T-cell (primary cell): Measurements from ENCODE around the gene MRPS30. TPM values are rescaled to one million over a fixed set of nuclear protein-coding genes. Genes with fewer than 3 reads are reported as not detected.
"Not testable (repeated sequence)": the region's sequence is repeated elsewhere in the genome, so short reads cannot be mapped to it uniquely, and the experiment has no call there.

Source experiments
- ATAC-seq, 4 experiments: fragments of 200-7000 bp in 3 of 4; fragments of 150-1000 bp in 1 of 4; cut with Tn5 transposase; replicated peaks in 1 of 4; 1 replicate in 3 of 4; 2 replicates in 1 of 4; pipeline ENCODE4 v1.10.0; 2021; ENCODE audit warnings: moderate library complexity in 3 of 4, mild to moderate bottlenecking in 2 of 4, moderate number of reproducible peaks in 1 of 4
- CTCF ChIA-PET, 2 donors: fragments of 300-600 bp; sonication (Branson Sonifier 250); formaldehyde crosslinking; loops; one replicate each; lab custom pipeline; 2022; ENCODE audit warnings: antibody characterized with exemption in 2 of 2; lab: Charles Lee
- POLR2A ChIA-PET, 2 donors: fragments of 300-600 bp; sonication (Branson Sonifier 250); formaldehyde crosslinking; loops; one replicate each; lab custom pipeline; 2022; ENCODE audit warnings: antibody characterized with exemption in 2 of 2; lab: Charles Lee
- DNase-seq, 35 experiments: peaks; one replicate each; pipeline versions ENCODE4 v3.0.0 to v3.0.0-alpha.2; 2013 to 2023
- H3K27ac ChIP-seq: one replicate; pipeline ENCODE4 v1.5.1; 2013; ENCODE audit warnings: low read length
- H3K27me3 ChIP-seq, 2 experiments: replicated peaks in 1 of 2; 1 replicate in 1 of 2; 2 replicates in 1 of 2; pipeline versions ENCODE4 v1.6.1 to v1.7.0; 2013; ENCODE audit warnings: low read length in 1 of 2, mixed read lengths in 1 of 2; ENCODE audit not compliant: control insufficient read depth in 2 of 2, insufficient read depth in 2 of 2; ENCODE audit errors: extremely low read depth in 1 of 2
- H3K36me3 ChIP-seq, 2 donors: 1 replicate in 1 of 2; 2 replicates in 1 of 2; pipeline versions ENCODE4 v1.6.1 to v1.7.0; 2013; ENCODE audit warnings: low read length in 1 of 2; ENCODE audit not compliant: control insufficient read depth in 2 of 2, insufficient read depth in 1 of 2; ENCODE audit errors: extremely low read depth in 1 of 2
- H3K4me1 ChIP-seq, 2 experiments: 1 replicate in 1 of 2; 2 replicates in 1 of 2; pipeline versions ENCODE4 v1.6.1 to v1.7.0; 2013; ENCODE audit warnings: low read length in 2 of 2, mixed read lengths in 1 of 2; ENCODE audit not compliant: insufficient read depth in 2 of 2, control insufficient read depth in 1 of 2; ENCODE audit errors: extremely low read depth in 1 of 2
- H3K4me3 ChIP-seq, 2 donors: 1 replicate in 1 of 2; 2 replicates in 1 of 2; pipeline versions ENCODE4 v1.5.1 to v1.7.0; 2013; ENCODE audit warnings: mild to moderate bottlenecking in 2 of 2, low read length in 1 of 2, moderate library complexity in 1 of 2; ENCODE audit not compliant: control insufficient read depth in 1 of 2; ENCODE audit errors: extremely low read depth in 1 of 2
- H3K9me3 ChIP-seq: 2 replicates; pipeline ENCODE4 v1.7.0; 2013
- H3K27ac Mint-ChIP-seq, 2 donors: one replicate each; pipeline ENCODE4 v1.8.0; 2020 to 2021; ENCODE audit warnings: mild to moderate bottlenecking in 2 of 2, mixed read lengths in 2 of 2
- H3K27me3 Mint-ChIP-seq, 2 donors: one replicate each; pipeline ENCODE4 v1.8.0; 2021 to 2022; ENCODE audit warnings: mixed read lengths in 2 of 2
- H3K36me3 Mint-ChIP-seq: one replicate; pipeline ENCODE4 v1.8.0; 2021; ENCODE audit warnings: mixed read lengths
- H3K4me1 Mint-ChIP-seq, 3 donors: one replicate each; pipeline ENCODE4 v1.8.0; 2020 to 2022; ENCODE audit warnings: mixed read lengths in 3 of 3, mild to moderate bottlenecking in 1 of 3
- H3K4me3 Mint-ChIP-seq, 3 donors: one replicate each; pipeline ENCODE4 v1.8.0; 2020 to 2022; ENCODE audit warnings: mild to moderate bottlenecking in 3 of 3, mixed read lengths in 3 of 3, moderate library complexity in 3 of 3
- H3K9me3 Mint-ChIP-seq, 3 donors: one replicate each; pipeline ENCODE4 v1.8.0; 2020 to 2022; ENCODE audit warnings: mixed read lengths in 3 of 3
- WGBS: methylation state at CpG from one replicate; pipeline ENCODE4 v1.1.5; 2013; ENCODE audit warnings: missing lambda C conversion rate; ENCODE audit not compliant: insufficient coverage; 5-methylcytosine and 5-hydroxymethylcytosine counted together
- total RNA-seq, 35 experiments: library from RNA in 6 of 35; stranded (reverse) in 6 of 35; fragments of 120-200 nt in 1 of 35; gene quantifications; one replicate each; pipeline versions ENCODE4 v1.2.1 to v1.2.4 and lab custom pipeline; 2013 to 2026

MRPS30 gene
- total RNA-seq, 5 donors from 2014 or later (not counting 1 experiment from before 2014, with no cell fraction given), result 44.0 to 50.8 (median 46.4) TPM

- H3K4me3 Mint-ChIP-seq, result no peak overlapping the region
- Histone ChIP-seq H3K4me3 (no peak overlapping the region), H3K9me3 (no peaks in the 10 kb centered on the region), H3K27ac (no peak overlapping the region), H3K4me1 (no peaks in the 10 kb centered on the region), H3K36me3 (no peaks in the 10 kb centered on the region), H3K27me3 (no peaks in the 10 kb centered on the region)
- no peak for ATAC-seq
- DNase-seq, result no peak
- no peaks in the 10 kb centered on the region for H3K27me3 Mint-ChIP-seq
- ChIA-PET POLR2A (no interaction called here), CTCF (no interaction called here)
- H3K36me3 Mint-ChIP-seq, result no peaks in the 10 kb centered on the region
- no peaks in the 10 kb centered on the region for H3K9me3 Mint-ChIP-seq
- H3K4me1 Mint-ChIP-seq, result no peaks in the 10 kb centered on the region
- WGBS, result no CpG with 5 or more reads among the region's 4 CpGs
- H3K27ac Mint-ChIP-seq, result no peak overlapping the region
Observed at GRCh38 chr5:44779167-44779566, 29.6 kb upstream of the MRPS30 start.

- Mint-ChIP-seq H3K4me3 (no peak overlapping the region), H3K9me3 (peaks cover 0 to 8% (median 7%) of the 10 kb centered on the region in 3 donors), H3K27ac (no peak overlapping the region), H3K4me1 (no peaks in the 10 kb centered on the region), H3K36me3 (no peaks in the 10 kb centered on the region), H3K27me3 (peaks cover 3% of the 10 kb centered on the region in 2 donors)
- no peaks in the 10 kb centered on the region for H3K36me3 ChIP-seq
- H3K9me3 ChIP-seq, result no peaks in the 10 kb centered on the region
- H3K27me3 ChIP-seq, result no peaks in the 10 kb centered on the region
- WGBS, result 68% methylated on average over 2 of the region's 4 CpGs
- ChIA-PET POLR2A (no interaction called here), CTCF (no interaction called here)
- ATAC-seq (no peak), DNase-seq (no peak)
- H3K4me1 ChIP-seq, result no peaks in the 10 kb centered on the region
- no peak overlapping the region for H3K27ac ChIP-seq
- no peak overlapping the region for H3K4me3 ChIP-seq
Observed at GRCh38 chr5:44783634-44784315, 25.0 kb upstream of the MRPS30 start.

- peaks cover 4 to 21% (median 17%) of the 10 kb centered on the region in 3 donors for H3K9me3 Mint-ChIP-seq
- WGBS, result no CpG with 5 or more reads among the region's 3 CpGs
- CTCF ChIA-PET, result no interaction called here
Observed at GRCh38 chr5:44787731-44788130, 21.0 kb upstream of the MRPS30 start.

GRCh38 chr5:44789372-44789995, 19.3 kb upstream of the MRPS30 start:
- DNase-seq, H3K27ac Mint-ChIP-seq, POLR2A ChIA-PET, H3K4me3 ChIP-seq, CTCF ChIA-PET, H3K27me3 ChIP-seq, H3K4me1 Mint-ChIP-seq, H3K36me3 ChIP-seq, H3K4me1 ChIP-seq, H3K4me3 Mint-ChIP-seq, H3K27me3 Mint-ChIP-seq, H3K9me3 ChIP-seq, H3K27ac ChIP-seq, ATAC-seq: not testable (repeated sequence)
- peaks cover 10 to 30% (median 26%) of the 10 kb centered on the region in 3 donors for H3K9me3 Mint-ChIP-seq
- H3K36me3 Mint-ChIP-seq, result peaks cover 10% of the 10 kb centered on the region
- no CpG with 5 or more reads among the region's 11 CpGs for WGBS

More at GRCh38 chr5:44787731-44788130, 21.0 kb upstream of the MRPS30 start:
- Mint-ChIP-seq H3K4me3 (no peak overlapping the region), H3K27me3 (peaks cover 7 to 9% of the 10 kb centered on the region in 2 donors), H3K36me3 (peaks cover 5% of the 10 kb centered on the region), H3K27ac (no peak overlapping the region), H3K4me1 (no peaks in the 10 kb centered on the region)
- Histone ChIP-seq H3K4me3 (no peak overlapping the region), H3K27me3 (no peaks in the 10 kb centered on the region), H3K36me3 (no peaks in the 10 kb centered on the region), H3K4me1 (no peaks in the 10 kb centered on the region), H3K27ac (no peak overlapping the region), H3K9me3 (no peaks in the 10 kb centered on the region)
- DNase-seq, result no peak
- no peak for ATAC-seq
- POLR2A ChIA-PET, result no interaction called here

- not testable (repeated sequence) for H3K27ac Mint-ChIP-seq
- peaks cover 8 to 13% of the 10 kb centered on the region in 2 donors for H3K27me3 Mint-ChIP-seq
Observed at GRCh38 chr5:44792031-44792673, 16.6 kb upstream of the MRPS30 start.

DNA sequence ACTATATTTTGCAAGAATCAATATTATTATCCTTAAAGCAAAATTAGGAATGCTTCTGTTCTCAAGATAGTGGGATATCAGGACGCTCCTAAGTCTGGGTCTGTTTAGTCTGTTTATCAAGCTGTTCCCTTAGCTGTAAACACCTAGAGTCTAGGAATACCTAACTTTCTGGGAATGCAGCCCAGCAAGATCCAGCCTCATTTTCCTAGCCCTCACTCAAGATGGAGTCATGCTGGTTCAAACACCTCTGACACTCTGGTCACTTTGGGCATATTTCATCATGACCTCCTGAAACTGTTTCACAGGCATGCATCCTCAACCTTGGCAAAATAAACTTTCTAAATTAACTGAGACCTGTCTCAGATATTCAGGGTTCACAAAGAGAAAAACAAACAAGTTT, 14.4 kb upstream of the MRPS30 start:
- no peak overlapping the region for H3K4me3 Mint-ChIP-seq
- no peak overlapping the region for H3K4me3 ChIP-seq
- H3K36me3 ChIP-seq, result no peaks in the 10 kb centered on the region
- H3K27ac Mint-ChIP-seq, result no peak overlapping the region
- ChIA-PET POLR2A (no interaction called here), CTCF (no interaction called here)
- H3K27me3 Mint-ChIP-seq, result peaks cover 2 to 10% of the 10 kb centered on the region in 2 donors
- no peak overlapping the region for H3K27ac ChIP-seq
- no CpG with 5 or more reads among the region's 1 CpG for WGBS
- H3K9me3 ChIP-seq, result no peaks in the 10 kb centered on the region
- no peaks in the 10 kb centered on the region for H3K27me3 ChIP-seq
- ATAC-seq (no peak), DNase-seq (no peak)
- H3K4me1 Mint-ChIP-seq, result no peaks in the 10 kb centered on the region
- peaks cover 10% of the 10 kb centered on the region for H3K36me3 Mint-ChIP-seq
- H3K9me3 Mint-ChIP-seq, result peaks cover 15 to 37% (median 24%) of the 10 kb centered on the region in 3 donors
- H3K4me1 ChIP-seq, result no peaks in the 10 kb centered on the region

More at GRCh38 chr5:44792031-44792673, 16.6 kb upstream of the MRPS30 start:
- H3K4me1 ChIP-seq, H3K9me3 ChIP-seq, H3K4me3 ChIP-seq, H3K36me3 ChIP-seq, H3K27me3 ChIP-seq, H3K4me1 Mint-ChIP-seq, ATAC-seq, CTCF ChIA-PET, POLR2A ChIA-PET, DNase-seq, H3K27ac ChIP-seq, H3K4me3 Mint-ChIP-seq: not testable (repeated sequence)
- H3K36me3 Mint-ChIP-seq, result peaks cover 10% of the 10 kb centered on the region
- WGBS, result 73% methylated on average over 2 of the region's 8 CpGs
- H3K9me3 Mint-ChIP-seq, result peaks cover 15 to 40% (median 34%) of the 10 kb centered on the region in 3 donors
